ENCODE results near the gene PDGFD.

The PDGFD gene

DNA sequence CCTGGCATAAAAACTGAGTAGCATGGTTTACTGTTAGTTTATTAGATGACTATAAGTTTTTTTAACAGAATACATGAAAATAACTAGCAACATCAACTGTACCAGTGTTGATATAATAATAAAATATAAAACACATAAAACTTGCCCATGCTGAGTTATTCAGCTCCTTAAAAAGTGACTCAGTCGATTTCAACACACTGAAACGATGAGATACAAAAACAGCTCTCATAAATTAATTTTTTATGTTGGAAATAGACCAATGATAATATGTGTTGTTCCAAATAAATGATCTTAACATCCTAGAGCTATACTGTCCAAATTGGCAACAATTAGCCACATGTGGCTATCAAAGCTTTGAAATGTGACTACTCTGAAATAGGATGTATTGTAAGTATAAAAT is 15.9 kb downstream of the PDGFD start:
- no peak for DNase-seq (ENCODE audit: extremely low read depth, low read depth)
- TF ChIP-seq, protein P1, sequence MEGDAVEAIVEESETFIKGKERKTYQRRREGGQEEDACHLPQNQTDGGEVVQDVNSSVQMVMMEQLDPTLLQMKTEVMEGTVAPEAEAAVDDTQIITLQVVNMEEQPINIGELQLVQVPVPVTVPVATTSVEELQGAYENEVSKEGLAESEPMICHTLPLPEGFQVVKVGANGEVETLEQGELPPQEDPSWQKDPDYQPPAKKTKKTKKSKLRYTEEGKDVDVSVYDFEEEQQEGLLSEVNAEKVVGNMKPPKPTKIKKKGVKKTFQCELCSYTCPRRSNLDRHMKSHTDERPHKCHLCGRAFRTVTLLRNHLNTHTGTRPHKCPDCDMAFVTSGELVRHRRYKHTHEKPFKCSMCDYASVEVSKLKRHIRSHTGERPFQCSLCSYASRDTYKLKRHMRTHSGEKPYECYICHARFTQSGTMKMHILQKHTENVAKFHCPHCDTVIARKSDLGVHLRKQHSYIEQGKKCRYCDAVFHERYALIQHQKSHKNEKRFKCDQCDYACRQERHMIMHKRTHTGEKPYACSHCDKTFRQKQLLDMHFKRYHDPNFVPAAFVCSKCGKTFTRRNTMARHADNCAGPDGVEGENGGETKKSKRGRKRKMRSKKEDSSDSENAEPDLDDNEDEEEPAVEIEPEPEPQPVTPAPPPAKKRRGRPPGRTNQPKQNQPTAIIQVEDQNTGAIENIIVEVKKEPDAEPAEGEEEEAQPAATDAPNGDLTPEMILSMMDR (IDR thresholded peaks at IDR 0.05; ENCODE audit: low read depth, low read length, missing control alignments) = no peak
- H3K4me3 ChIP-seq (replicated peaks; ENCODE audit: low read depth, low read length) = no peak overlapping the region

DNA sequence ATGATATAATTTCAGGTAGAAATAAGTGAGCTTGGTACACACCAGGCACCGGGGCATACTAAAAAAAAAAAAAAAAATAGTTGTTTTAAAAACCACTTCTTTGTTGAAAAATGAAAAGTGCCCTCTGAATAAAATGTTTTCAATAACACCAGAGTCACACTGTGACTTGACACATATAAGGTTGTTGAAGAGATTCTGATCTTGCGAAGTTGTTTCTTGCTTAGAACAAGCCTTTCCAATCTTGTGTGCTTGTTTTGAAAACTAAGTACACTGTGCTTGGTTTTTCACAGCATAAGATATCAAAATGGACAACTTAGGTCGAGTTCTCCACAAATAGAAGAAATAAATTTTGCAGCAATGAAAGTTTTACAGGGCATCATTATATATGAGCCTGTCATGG is 17.0 kb downstream of the PDGFD start:
- TF ChIP-seq, protein P1 (IDR thresholded peaks at IDR 0.05; ENCODE audit: low read depth, low read length, missing control alignments) = no peak
- no peak for DNase-seq (ENCODE audit: extremely low read depth, low read depth)
- H3K4me3 ChIP-seq (replicated peaks; ENCODE audit: low read depth, low read length) = no peak overlapping the region

DNA sequence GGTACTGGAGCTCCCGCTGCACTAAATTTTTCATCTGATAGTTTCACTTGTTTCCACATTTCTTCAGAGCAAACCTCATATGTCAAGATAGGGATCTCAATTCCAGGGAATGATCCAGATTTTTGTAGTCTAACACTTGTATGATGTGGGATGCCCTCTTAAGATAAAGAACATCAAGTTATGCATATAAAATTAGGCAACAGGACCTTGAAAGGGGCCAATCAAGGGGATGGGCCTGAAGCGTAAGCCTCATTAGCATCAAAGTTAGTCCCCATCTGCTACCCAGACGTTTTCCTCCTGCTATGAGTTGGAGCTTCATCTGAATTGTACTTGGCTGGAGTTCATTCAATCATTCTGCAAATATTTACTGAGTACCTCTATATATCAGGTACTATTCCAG is 17.5 kb downstream of the PDGFD start:
- no peak for DNase-seq (ENCODE audit: extremely low read depth, low read depth)
- no peak overlapping the region for H3K4me3 ChIP-seq (replicated peaks; ENCODE audit: low read depth, low read length)
- TF ChIP-seq, protein P1 (IDR thresholded peaks at IDR 0.05; ENCODE audit: low read depth, low read length, missing control alignments) = no peak

DNA sequence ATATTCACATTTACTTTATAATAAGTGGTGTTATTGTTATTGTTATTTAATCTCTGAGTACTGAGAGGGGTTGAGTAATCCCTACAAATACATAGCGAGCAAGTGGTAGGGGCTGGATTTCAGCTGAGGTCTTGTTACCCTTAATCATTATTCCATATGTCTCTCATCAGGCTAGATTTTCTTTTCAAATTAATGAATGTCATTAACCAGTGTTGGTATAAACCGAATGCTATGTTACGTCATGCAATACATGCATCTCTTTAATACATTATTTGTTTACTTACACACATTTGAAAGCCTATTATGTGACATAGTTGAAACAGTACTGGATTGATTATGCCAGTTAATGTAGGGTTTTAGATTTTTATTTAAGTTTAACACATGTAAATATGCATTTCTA is 18.9 kb downstream of the PDGFD start:
- TF ChIP-seq, protein P1 (IDR thresholded peaks at IDR 0.05; ENCODE audit: low read depth, low read length, missing control alignments) = no peak
- H3K4me3 ChIP-seq (replicated peaks; ENCODE audit: low read depth, low read length) = no peak overlapping the region
- no peak for DNase-seq (ENCODE audit: extremely low read depth, low read depth)

DNA sequence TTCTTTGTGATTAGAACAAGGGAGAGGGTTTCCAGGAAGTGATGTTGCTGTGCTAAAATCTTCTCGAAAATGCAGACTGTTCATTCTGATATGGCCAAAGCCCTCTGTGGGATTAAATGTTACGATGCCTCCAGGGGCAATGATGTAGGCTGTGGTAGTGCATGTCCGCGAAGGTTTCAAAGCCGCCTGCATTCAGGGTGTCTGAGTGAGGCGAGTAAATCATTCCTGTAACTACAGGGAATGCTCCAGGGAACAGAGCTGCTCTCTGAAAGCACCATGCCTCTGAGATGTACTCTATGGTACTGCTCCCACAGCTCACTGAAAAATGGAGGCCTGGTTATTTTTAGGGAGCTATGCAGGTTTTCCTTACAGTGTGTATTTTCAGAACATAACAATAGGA is 21.2 kb downstream of the PDGFD start:
- DNase-seq (ENCODE audit: extremely low read depth, low read depth) = no peak
- no peak overlapping the region for H3K4me3 ChIP-seq (replicated peaks; ENCODE audit: low read depth, low read length)
- TF ChIP-seq, protein P1 (IDR thresholded peaks at IDR 0.05; ENCODE audit: low read depth, low read length, missing control alignments) = no peak

DNA sequence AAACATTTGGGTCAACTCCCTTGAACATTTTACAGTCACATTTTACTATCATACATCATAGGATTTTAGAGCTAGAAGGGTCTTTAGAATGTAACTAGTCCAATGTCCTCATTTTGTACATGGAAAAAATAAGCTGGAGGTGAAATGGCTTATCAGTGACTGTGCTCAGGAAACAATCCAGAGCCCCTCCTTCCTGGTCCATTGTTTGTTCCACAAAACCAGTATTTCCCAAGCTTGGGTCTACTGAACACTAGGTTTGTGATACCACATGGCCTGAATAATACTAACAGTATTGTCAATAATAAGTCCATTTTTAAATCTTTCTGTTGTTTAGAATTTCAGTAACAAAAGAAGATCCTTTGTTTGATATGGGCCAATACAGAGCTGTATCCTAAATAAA is 27.1 kb downstream of the PDGFD start:
- DNase-seq (ENCODE audit: extremely low read depth, low read depth) = no peak
- TF ChIP-seq, protein P1 (IDR thresholded peaks at IDR 0.05; ENCODE audit: low read depth, low read length, missing control alignments) = no peak

DNA sequence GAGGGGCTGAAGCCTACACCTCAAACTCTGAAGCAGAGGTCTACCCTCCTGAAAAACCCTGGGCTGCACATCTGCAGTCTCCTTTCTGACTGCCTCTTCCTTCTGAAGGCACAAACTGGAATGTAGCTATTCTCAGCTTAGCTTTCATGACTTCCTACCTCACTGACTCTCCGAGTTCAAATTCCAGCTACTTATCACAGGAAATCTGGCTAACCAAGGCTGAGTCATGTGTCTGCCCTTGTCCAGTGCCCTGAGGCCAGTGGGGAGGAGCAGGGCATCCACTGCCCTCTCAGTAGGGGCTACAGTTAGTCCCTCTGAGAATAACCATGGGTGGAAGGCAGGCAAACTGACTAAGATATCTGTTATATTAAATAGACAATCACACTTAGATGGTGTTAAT is 29.2 kb downstream of the PDGFD start:
- TF ChIP-seq, protein P1 (IDR thresholded peaks at IDR 0.05; ENCODE audit: low read depth, low read length, missing control alignments) = no peak
- no peak for DNase-seq (ENCODE audit: extremely low read depth, low read depth)
- H3K4me3 ChIP-seq (replicated peaks; ENCODE audit: low read depth, low read length) = no peak overlapping the region

More for the DNA sequence above, 27.1 kb downstream of the PDGFD start:
- no peak overlapping the region for H3K4me3 ChIP-seq (replicated peaks; ENCODE audit: low read depth, low read length)

Data from HFF-Myc (cell line).